SK-N-SH (cell line): ENCODE measurements around the gene POU6F2. TPM values are rescaled to one million over a fixed set of nuclear protein-coding genes. Genes with fewer than 3 reads are reported as not detected.

Experiments used
- CTCF ChIA-PET: fragments of 300-600, 350-600 bp; formaldehyde crosslinking; extraction: SDS; loops from one replicate; lab custom pipeline; 2021; lab: Yijun Ruan, JAX
- POLR2A ChIA-PET: fragments of 350-600 bp; sonication (Branson Sonifier 250); formaldehyde crosslinking; extraction: SDS; loops from one replicate; lab custom pipeline; 2020; ENCODE audit warnings: antibody characterized with exemption, inconsistent platforms; lab: Yijun Ruan, JAX
- DNase-seq: peaks from one replicate; pipeline ENCODE4 v3.0.0; 2012
- H2AFZ ChIP-seq: fragments of 200-600 bp; sonication (generic); 2 replicates; pipeline ENCODE4 v1.8.1; 2016; ENCODE audit warnings: antibody characterized with exemption, mild to moderate bottlenecking, low read depth
- H3F3A ChIP-seq: fragments of 200-600 bp; sonication (generic); replicated peaks from 2 replicates; pipeline ENCODE3; 2016; ENCODE audit warnings: antibody characterized with exemption, mild to moderate bottlenecking; ENCODE audit not compliant: insufficient read depth
- H3K27ac ChIP-seq, 2 experiments: fragments of 200-500 bp in 1 of 2; fragments of 200-600 bp in 1 of 2; sonication (Bioruptor generic) in 1 of 2; sonication (generic), shearing (Covaris generic) in 1 of 2; 2 replicates each; pipeline versions ENCODE4 v1.5.1 to v1.6.1; 2014 to 2016; ENCODE audit warnings: low read depth in 2 of 2, inconsistent platforms in 1 of 2, low read length in 1 of 2, mild to moderate bottlenecking in 1 of 2, mixed read lengths in 1 of 2
- H3K27me3 ChIP-seq: fragments of 200-600 bp; sonication (generic), shearing (Covaris generic); 2 replicates; pipeline ENCODE4 v1.6.1; 2016; ENCODE audit warnings: mixed run types; ENCODE audit not compliant: insufficient read depth
- H3K36me3 ChIP-seq, 2 experiments: fragments of 200-500 bp in 1 of 2; fragments of 200-600 bp in 1 of 2; sonication (Bioruptor generic) in 1 of 2; sonication (generic) in 1 of 2; replicated peaks in 1 of 2; 2 replicates each; pipeline versions ENCODE3 to v1.5.1; 2014 to 2016; ENCODE audit warnings: low read length in 1 of 2, mild to moderate bottlenecking in 1 of 2; ENCODE audit not compliant: insufficient read depth in 2 of 2, control insufficient read depth in 1 of 2
- H3K4me1 ChIP-seq, 2 experiments: fragments of 200-500 bp in 1 of 2; fragments of 200-600 bp in 1 of 2; sonication (Bioruptor generic) in 1 of 2; sonication (generic), shearing (Covaris generic) in 1 of 2; 2 replicates each; pipeline versions ENCODE4 v1.5.1 to v1.6.1; 2014 to 2016; ENCODE audit warnings: low read depth in 1 of 2, low read length in 1 of 2, mixed run types in 1 of 2; ENCODE audit not compliant: insufficient read depth in 2 of 2, control insufficient read depth in 1 of 2
- H3K4me2 ChIP-seq: fragments of 200-600 bp; sonication (generic), shearing (Covaris generic); 2 replicates; pipeline ENCODE4 v1.6.1; 2017; ENCODE audit warnings: mixed run types
- H3K4me3 ChIP-seq, 2 experiments: fragments of 200-500 bp in 1 of 2; fragments of 200-600 bp in 1 of 2; sonication (Bioruptor generic) in 1 of 2; sonication (generic), shearing (Covaris generic) in 1 of 2; 2 replicates each; pipeline versions ENCODE4 v1.5.1 to v1.8.1; 2014 to 2016; ENCODE audit warnings: low read depth in 2 of 2, inconsistent platforms in 1 of 2, low read length in 1 of 2, mild to moderate bottlenecking in 1 of 2, mixed read lengths in 1 of 2, moderate library complexity in 1 of 2
- H3K79me2 ChIP-seq: fragments of 200-600 bp; sonication (generic); 2 replicates; pipeline ENCODE4 v1.8.1; 2017; ENCODE audit warnings: mild to moderate bottlenecking; ENCODE audit not compliant: insufficient read depth
- H3K9ac ChIP-seq: fragments of 200-600 bp; sonication (generic); 2 replicates; pipeline ENCODE4 v1.6.1; 2017; ENCODE audit warnings: mixed run types
- H3K9me2 ChIP-seq: fragments of 200-600 bp; sonication (generic); 2 replicates; pipeline ENCODE4 v1.6.1; 2017; ENCODE audit warnings: mixed run types
- H3K9me3 ChIP-seq: fragments of 200-600 bp; sonication (generic); 2 replicates; pipeline ENCODE4 v1.6.1; 2017; ENCODE audit warnings: mixed run types, mild to moderate bottlenecking, moderate library complexity
- H4K20me1 ChIP-seq: fragments of 200-600 bp; sonication (generic); 2 replicates; pipeline ENCODE4 v1.6.1; 2017; ENCODE audit warnings: mild to moderate bottlenecking, mixed run types; ENCODE audit not compliant: insufficient read depth
- CHD2 ChIP-seq: fragments of 150-350 bp; IDR thresholded peaks from 2 replicates; pipeline ENCODE4 v1.6.1; 2018; ENCODE audit warnings: low read length; ENCODE audit not compliant: partially characterized antibody
- ELF1 ChIP-seq: IDR thresholded peaks from 2 replicates; pipeline ENCODE4 v1.4.0; 2012
- EZH2phosphoT487 ChIP-seq: fragments of 200-600 bp; sonication (generic); IDR thresholded peaks from 2 replicates; pipeline ENCODE4 v1.6.1; 2017; ENCODE audit warnings: low read depth, mixed run types, mild to moderate bottlenecking, antibody characterized with exemption, moderate library complexity, borderline replicate concordance
- FOSL2 ChIP-seq: IDR thresholded peaks from 2 replicates; pipeline ENCODE4 v1.4.0; 2012; ENCODE audit warnings: low read depth, mild to moderate bottlenecking, moderate library complexity, borderline replicate concordance
- FOXJ3 ChIP-seq: sonication (generic); formaldehyde crosslinking; IDR thresholded peaks from 2 replicates; pipeline ENCODE4 v1.5.1; 2020; ENCODE audit warnings: mild to moderate bottlenecking, missing genetic modification reagents
- GABPA ChIP-seq: IDR thresholded peaks from 2 replicates; pipeline ENCODE4 v1.4.0; 2012; ENCODE audit warnings: low read depth, mild to moderate bottlenecking
- JUND ChIP-seq: IDR thresholded peaks from 2 replicates; pipeline ENCODE4 v1.4.0; 2012
- MEF2A ChIP-seq: IDR thresholded peaks from 2 replicates; pipeline ENCODE4 v1.4.0; 2012; ENCODE audit warnings: low read depth, borderline replicate concordance
- MXI1 ChIP-seq: IDR thresholded peaks from 2 replicates; pipeline ENCODE4 v1.6.1; 2012; ENCODE audit warnings: mild to moderate bottlenecking, low read depth, low read length, improper control_type of control experiment
- NRF1 ChIP-seq: IDR thresholded peaks from 2 replicates; pipeline ENCODE4 v1.6.1; 2012; ENCODE audit warnings: low read depth, mild to moderate bottlenecking, low read length
- POLR2AphosphoS5 ChIP-seq: IDR thresholded peaks from 2 replicates; pipeline ENCODE4 v1.6.1; 2012; ENCODE audit warnings: low read depth, low read length
- REST ChIP-seq: IDR thresholded peaks from 2 replicates; pipeline ENCODE4 v1.6.1; 2012; ENCODE audit warnings: mild to moderate bottlenecking, low read depth, low read length, moderate library complexity
- SIN3A ChIP-seq: IDR thresholded peaks from 2 replicates; pipeline ENCODE4 v1.6.1; 2012; ENCODE audit warnings: low read depth, mild to moderate bottlenecking, low read length, moderate library complexity, borderline replicate concordance
- SMC3 ChIP-seq: IDR thresholded peaks from 2 replicates; pipeline ENCODE4 v1.6.1; 2012; ENCODE audit warnings: low read depth, low read length, improper control_type of control experiment
- TAF1 ChIP-seq: IDR thresholded peaks from 2 replicates; pipeline ENCODE4 v1.6.1; 2012; ENCODE audit warnings: low read depth, mild to moderate bottlenecking, low read length, moderate library complexity, borderline replicate concordance
- TCF12 ChIP-seq: IDR thresholded peaks from 2 replicates; pipeline ENCODE4 v1.4.0; 2012
- USF1 ChIP-seq: IDR thresholded peaks from 2 replicates; pipeline ENCODE4 v1.4.0; 2012; ENCODE audit warnings: low read depth, borderline replicate concordance
- USF2 ChIP-seq: fragments of 150-350 bp; IDR thresholded peaks from 2 replicates; pipeline ENCODE4 v1.6.1; 2017; ENCODE audit warnings: antibody characterized with exemption, low read length, low read depth, borderline replicate concordance
- YY1 ChIP-seq: IDR thresholded peaks from 2 replicates; pipeline ENCODE4 v1.4.0; 2012; ENCODE audit warnings: low read depth, mild to moderate bottlenecking
- ZBTB33 ChIP-seq: IDR thresholded peaks from 2 replicates; pipeline ENCODE4 v1.4.0; 2012; ENCODE audit warnings: low read depth, borderline replicate concordance
- WGBS: methylation state at CpG from one replicate; pipeline ENCODE4 v1.1.6; 2017; ENCODE audit warnings: low lambda C conversion rate; 5-methylcytosine and 5-hydroxymethylcytosine counted together
- polyA plus RNA-seq, 3 experiments: library from polyadenylated mRNA; depleted of rRNA; stranded (reverse); fragments of >200 nt; gene quantifications; 2 replicates each; pipeline ENCODE4 v1.2.3, GENCODE V29; 2012

The POU6F2 gene
- polyA plus RNA-seq, 1 of the 3 experiments (the other 2 are of a cell fraction): under 0.01 TPM

- no peak for TF ChIP-seq REST
- TF ChIP-seq, all 33 proteins: peak for 0
These were observed 423.1 kb downstream of the POU6F2 start (continued) for GRCh38 chr7:39400836-39401235.

GRCh38 chr7:39402034-39402433, 424.3 kb downstream of the POU6F2 start:
- Histone ChIP-seq H3K4me2 (no peak overlapping the region), H3K9me2 (peaks cover 4% of the 10 kb centered on the region; the same call in 1 of the 2 replicates)
- TF ChIP-seq FOSL2: no peak
- TF ChIP-seq EZH2phosphoT487: no peak
- TF ChIP-seq USF2: no peak
- TF ChIP-seq FOXJ3 (CRISPR knock-in tag): no peak
- no peak for TF ChIP-seq MXI1
- TF ChIP-seq CHD2: no peak
- no peak for TF ChIP-seq JUND
- TF ChIP-seq TAF1: no peak
- TF ChIP-seq, all 33 proteins: peak for 0
- H3K27me3 ChIP-seq: peaks cover 22% of the 10 kb centered on the region; the same call in 1 of the 2 replicates
- POLR2A ChIA-PET: no interaction called here
- H4K20me1 ChIP-seq: no peaks in the 10 kb centered on the region
- CTCF ChIA-PET: interaction anchor here (0.7 to 1.2 kb wide), 3 partner anchors 60 to 605 kb away, joined by 3 read pairs; no protein-coding TSS in a partner anchor
- H3K9me3 ChIP-seq: no peaks in the 10 kb centered on the region
- no peaks in the 10 kb centered on the region for H3K79me2 ChIP-seq
- H2AFZ ChIP-seq: no peak overlapping the region
- no peaks in the 10 kb centered on the region for H3F3A ChIP-seq
- H3K9ac ChIP-seq: no peak overlapping the region
- H3K4me1 ChIP-seq: no peaks in the 10 kb centered on the region
- no peaks in the 10 kb centered on the region for H3K36me3 ChIP-seq
- H3K27ac ChIP-seq: no peak overlapping the region
- DNase-seq: no peak
- no peak overlapping the region for H3K4me3 ChIP-seq

GRCh38 chr7:39404907-39405306, 427.2 kb downstream of the POU6F2 start:
- Histone ChIP-seq H3K27me3 (peaks cover 31% of the 10 kb centered on the region; the same call in 1 of the 2 replicates), H2AFZ (no peak overlapping the region), H4K20me1 (no peaks in the 10 kb centered on the region), H3K36me3 (no peaks in the 10 kb centered on the region), H3F3A (no peaks in the 10 kb centered on the region), H3K9me3 (no peaks in the 10 kb centered on the region), H3K4me3 (no peak overlapping the region), H3K9me2 (peaks cover 4% of the 10 kb centered on the region; the same call in 1 of the 2 replicates), H3K79me2 (no peaks in the 10 kb centered on the region), H3K4me1 (no peaks in the 10 kb centered on the region), H3K4me2 (no peak overlapping the region)
- POLR2A ChIA-PET: no interaction called here
- 10% methylated on average over 1 of the region's 1 CpG for WGBS
- CTCF ChIA-PET: no interaction called here
- no peak for DNase-seq
- TF ChIP-seq NRF1 (no peak), FOXJ3 (CRISPR knock-in tag) (no peak), ELF1 (no peak), MXI1 (no peak), POLR2AphosphoS5 (no peak), TCF12 (no peak), GABPA (no peak), MEF2A (no peak), TAF1 (no peak), YY1 (no peak), EZH2phosphoT487 (no peak), SMC3 (no peak), SIN3A (no peak), ZBTB33 (no peak), FOSL2 (no peak), USF1 (no peak)
- TF ChIP-seq, all 33 proteins: peak for 0
- no peak overlapping the region for H3K9ac ChIP-seq
- H3K27ac ChIP-seq: no peak overlapping the region
